SW480 (cell line): ENCODE data around the gene CCKAR.

Source experiments
- DNase-seq: peaks from one replicate; pipeline ENCODE4 v3.0.0-alpha.2; 2016; ENCODE audit warnings: low spot score

CCKAR gene

DNA sequence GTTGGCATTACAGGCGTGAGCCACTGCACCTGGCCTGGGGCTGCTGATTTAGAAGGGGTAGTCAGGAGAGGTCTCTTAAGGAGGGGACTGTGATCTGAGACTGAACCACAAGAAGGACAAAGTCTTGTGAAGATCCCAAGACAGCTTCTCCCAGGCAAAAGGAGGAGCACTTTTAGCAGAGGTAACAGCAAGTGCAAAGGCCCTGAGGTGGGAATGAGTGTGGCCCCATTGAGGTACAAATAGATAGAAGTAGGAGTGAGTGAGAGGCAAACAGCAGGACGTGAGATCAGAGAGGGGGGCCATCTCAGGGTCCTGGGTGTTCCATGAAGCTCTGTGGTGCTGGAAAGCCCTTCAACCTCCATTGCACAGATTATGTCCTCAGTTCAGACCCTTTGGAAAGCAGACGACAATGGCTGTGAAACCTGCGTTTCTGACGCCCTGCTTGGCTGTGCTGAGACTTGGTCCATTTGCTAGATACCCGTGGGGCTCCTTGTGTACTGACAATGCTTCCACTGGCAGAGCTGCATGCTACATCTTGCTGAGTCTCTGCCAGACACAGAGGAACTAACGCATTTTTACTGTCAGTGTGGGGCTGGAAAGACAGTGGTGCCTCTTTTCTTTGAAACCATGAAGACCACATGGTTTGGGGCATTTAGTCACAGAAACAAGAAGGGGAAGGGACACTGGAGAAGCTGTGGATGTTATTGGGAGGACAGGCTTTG, 1.3 kb upstream of the CCKAR start:
- DNase-seq: no peak

DNA sequence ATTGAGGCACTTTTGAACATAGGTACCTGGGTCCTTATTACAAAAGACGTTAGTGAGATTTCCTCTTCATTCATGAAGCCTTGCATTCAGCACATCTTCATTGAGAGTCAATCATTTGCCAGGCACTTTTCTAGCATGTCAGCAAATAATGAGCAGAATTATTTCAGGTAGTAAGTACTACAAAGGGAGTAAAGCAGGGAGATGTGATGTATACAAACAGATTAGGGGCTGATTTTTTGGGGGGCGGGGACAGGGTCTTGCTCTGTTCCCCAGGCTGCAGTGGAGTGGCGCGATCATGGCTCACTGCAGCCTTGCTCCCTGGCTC, 638 bp upstream of the CCKAR start:
- DNase-seq: no peak

DNA sequence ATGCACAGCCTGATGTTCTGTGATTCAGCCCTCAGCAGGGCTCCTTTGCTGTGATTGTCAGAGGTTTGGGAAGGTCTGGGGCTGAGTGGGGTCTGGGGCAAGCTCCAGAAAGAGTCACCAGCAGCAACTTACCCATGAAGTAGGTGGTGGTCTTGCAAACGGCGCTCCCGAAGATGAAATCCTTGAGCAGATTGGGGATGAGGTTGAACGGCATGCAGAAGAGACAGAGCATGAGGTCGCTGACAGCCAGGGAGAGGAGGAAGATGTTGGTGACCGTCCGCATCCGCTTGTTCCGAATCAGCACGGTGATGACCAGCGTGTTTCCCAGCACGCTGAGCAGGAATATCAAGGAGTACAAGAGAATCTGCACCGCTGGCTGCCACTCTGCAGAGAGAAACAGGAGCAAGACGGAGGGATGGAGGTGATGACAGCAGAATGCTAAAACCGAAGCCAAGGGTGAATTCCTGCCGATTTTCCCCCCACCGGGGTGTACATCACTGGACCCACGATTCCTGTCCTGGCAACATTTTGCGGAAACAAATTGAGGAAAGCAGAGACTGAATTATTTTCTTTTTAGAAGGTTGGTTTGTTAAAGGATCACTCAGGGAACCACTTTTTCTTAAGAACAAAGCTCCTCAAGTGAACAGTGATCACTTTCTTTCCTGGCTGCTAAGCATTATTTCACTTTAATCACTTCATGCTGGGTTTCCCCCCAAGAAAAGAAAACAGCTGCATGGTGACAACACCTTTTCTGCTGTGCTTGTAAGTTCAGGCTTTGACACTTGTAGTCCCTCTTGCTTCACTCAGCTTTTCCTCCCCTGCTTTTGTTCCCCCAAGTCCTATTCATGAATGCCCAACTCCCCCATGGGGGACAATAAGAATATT, 941 bp downstream of the CCKAR start:
- DNase-seq: no peak

DNA sequence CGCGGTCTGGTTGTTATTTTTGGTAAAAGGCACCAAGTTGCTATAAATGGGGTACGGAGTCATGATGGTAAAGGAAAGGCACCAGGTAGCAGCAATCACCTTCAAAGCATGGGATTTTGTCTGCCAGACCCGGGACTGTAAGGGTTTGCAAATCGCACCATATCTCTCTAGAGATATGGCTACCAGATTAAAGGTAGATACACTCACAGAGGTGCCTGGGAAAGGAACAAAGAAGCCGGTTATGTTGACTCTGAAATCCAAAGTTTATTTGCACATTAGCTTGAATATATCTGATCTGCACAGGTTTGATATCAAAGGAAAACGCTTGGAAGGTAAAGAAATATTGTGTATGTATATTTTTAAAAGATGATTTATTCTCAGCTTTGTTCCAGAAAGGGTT, 4.6 kb downstream of the CCKAR start:
- no peak for DNase-seq

DNA sequence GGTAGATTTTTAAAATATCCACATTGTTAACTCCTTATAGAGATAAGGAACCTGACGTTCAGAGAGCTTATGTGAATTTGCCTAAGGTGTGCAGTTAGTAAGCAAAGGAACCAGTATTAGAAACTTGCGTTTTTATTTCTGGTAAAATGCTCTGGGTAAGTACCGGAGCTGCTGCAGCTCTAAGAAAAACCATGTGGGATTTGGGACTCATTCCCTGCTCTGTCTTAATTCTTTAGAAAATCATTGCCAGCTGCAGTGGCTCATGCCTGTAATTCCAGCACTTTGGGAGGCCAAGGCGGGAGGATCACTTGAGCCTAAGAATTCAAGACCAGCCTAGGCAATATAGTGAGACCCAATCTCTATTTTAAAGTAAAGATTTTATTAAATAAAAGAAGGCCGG, 5.8 kb downstream of the CCKAR start:
- DNase-seq: no peak

DNA sequence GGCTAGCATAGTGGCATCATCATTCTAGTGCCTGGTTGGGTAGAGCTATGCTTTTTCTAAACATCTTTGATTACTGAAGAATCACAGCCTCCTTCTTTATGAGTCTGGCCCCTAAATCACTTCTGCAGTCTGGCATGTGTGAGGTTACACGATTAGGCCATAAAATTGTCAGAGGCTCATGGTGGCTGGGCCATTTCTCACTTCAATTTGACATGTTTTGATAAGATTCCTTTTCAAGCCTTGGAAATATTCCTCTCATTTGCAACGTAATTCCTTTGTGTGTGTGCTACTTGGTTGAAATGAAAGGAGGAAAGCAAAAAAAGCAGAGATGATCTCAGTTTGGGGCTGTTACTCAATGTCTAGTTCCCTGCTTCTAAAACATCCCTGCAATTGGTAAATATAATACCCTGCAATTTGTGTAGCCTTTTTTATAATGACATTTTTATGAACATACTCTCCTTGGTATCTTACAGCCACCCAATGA, 6.2 kb downstream of the CCKAR start:
- DNase-seq: no peak

DNA sequence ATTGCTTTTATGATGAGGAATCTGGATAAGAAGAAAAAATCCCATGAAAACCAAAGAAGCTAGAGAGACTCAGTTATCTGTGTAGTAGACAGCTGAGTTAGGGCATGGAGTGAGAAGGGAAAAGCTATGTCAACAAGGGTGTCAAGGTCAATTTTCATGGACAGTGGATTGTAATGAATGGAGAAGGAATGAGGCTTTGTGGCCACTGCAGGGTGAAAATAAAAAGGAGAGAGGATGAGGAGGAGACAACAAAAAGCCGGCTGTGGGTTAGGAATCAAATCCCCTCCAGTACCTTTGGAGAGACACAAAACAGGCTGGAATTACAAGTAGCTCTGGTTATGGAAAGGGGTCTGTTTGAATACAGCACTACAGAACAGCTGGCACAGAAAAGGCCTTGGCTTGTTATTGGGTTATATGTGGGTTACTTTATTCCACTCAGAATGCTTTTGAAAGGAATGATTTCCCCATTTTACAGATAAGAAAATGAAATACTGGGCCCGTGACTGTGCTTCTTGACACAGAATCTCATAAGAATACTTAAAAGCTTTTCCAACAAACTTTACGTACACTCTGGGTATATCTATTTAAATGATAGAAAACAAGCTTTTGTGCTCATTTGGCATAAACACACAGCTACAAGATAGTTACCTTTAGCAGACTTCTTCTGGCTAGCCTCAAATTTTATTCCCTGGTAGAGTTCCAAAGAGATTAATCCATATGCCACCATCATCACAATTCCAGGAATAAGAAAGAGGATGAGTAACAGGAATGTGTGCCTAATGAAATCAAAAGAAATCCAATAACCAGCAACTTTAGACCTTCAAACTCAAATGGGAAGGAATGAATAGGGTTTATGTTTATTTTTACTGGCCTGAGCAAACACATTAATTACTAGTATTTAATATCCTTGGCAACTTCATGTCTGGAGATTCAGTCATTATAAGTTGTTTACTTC, 7.5 kb downstream of the CCKAR start:
- DNase-seq: no peak

DNA sequence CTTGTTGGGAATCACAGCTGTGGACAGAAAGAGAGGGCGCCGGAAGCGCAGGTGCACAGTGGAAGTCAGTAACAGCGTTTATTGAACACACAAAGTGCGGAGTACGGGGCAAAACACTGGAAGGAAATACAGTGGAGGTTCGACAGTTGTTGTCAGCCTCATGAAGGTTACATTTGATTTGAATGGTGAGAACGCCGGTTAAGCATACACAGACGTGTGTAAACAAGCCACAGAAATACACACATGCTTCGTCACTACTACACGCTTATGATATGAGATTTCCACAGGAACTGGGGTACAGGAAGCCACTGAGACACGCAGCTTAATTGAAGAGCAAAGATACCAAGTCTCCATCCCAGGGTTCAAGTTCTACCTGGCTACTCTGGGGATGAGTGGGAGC, 12.0 kb downstream of the CCKAR start:
- no peak for DNase-seq

DNA sequence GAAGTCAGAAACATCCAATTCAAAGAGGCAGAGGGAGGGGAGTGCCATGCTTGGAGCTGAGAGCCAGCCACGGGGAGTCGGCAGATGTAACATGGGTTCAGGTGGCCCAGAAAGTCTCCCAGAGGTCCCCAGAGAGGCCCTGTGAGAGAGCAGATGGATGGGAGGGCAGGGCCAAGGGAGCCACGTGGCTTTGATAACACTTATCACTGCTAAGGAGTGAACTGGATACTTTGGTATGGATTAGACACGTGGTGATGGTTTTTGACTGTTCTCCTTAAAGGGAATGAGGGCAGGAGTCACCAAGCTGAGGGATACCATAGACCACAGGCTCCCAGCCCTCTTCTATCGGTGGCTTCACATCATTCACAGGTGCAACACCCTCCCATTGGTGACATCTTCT, 13.7 kb downstream of the CCKAR start:
- no peak for DNase-seq

DNA sequence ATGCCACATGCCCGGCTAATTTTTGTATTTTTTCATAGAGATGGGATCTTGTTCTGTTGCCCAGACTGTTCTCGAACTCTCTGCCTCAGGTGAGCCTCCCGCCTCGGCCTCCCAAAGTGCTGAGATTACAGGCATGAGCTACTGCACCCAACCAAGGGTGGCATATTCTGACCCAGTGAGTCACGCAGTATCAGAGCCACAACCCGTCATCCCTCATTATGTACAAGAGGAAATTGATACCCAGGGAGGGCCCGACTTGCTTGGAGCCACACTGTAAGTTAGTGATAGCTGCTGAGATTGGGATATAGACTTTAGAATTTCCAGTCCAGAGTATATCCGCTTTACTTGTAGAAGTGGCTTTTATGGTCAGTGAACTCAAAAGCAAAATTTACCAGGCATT, 14.6 kb downstream of the CCKAR start:
- no peak for DNase-seq

DNA sequence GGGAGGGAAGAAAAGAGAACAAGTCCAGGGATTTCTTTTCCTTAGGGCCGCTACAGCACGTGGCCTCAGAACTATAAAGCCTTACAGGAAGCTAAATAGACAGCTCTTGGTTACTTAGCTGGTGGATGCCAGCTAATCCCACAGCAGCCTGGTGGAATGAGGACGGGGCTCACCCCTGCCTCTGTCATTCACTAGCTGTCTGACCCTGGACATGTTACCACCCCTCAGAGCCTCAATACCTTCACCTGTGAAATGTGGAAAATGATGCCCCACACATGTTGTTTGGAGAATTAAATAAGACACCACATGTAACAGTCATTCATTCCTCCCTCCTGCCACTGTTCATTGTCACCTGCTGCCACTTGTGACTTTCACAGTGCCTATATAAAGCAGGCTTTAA, 15.7 kb downstream of the CCKAR start:
- no peak for DNase-seq

DNA sequence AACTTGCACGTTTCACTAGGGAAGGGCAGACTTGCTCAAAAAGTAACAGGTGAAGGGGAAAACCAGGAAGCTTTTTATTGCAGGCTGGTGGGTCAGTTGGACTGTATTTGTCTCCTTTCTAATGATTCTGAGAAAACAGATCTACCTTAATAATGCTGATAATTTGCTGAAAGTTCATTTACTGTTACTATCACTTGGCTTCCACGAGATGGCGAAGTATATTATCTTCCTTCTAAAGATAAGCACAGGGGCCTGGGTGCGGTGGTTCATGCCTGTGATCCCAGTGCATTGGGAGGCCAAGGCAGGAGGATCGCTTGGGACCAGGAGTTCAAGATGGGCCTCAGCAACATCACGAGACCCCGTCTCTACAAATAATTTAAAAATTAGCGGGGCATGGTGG, 16.4 kb downstream of the CCKAR start:
- no peak for DNase-seq

DNA sequence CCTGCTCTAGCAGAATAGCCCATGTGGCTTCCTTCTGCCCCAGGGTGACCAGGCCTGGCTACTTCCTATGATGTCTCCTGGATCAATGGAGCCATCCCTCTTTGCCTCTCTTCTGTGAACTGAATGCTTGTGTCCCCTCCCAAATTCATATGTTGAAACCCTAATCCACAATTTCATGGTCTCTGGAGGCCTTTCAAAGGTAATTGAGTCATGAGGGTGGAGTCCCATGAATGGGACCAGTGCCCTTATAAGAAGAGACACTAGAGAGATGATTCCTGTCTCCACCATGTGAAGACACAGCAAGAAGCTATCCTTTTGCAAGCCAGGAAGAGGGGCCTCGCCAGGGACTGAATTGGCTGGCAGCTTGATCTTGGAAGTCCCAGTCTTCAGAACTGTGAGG, 18.4 kb downstream of the CCKAR start:
- DNase-seq: no peak

DNA sequence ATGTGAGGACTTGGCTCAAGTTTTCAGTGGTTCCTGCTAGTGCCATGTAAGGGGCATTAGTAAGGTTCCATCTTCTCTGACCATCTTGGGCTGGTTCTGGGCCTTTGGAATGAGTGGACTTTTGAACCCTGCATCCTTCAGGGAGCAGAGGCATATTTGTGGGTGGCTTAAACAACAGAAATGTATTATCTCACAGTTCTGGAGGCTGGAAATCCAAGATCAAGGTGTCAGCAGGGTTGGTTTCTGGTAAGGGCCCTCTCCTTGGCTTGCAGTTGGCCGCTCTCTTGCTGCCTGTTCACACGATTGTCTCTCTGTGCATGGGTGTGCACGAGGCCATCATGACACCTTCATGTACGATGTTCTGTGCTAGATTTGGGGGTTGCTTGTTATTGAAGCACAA, 21.3 kb downstream of the CCKAR start:
- no peak for DNase-seq

DNA sequence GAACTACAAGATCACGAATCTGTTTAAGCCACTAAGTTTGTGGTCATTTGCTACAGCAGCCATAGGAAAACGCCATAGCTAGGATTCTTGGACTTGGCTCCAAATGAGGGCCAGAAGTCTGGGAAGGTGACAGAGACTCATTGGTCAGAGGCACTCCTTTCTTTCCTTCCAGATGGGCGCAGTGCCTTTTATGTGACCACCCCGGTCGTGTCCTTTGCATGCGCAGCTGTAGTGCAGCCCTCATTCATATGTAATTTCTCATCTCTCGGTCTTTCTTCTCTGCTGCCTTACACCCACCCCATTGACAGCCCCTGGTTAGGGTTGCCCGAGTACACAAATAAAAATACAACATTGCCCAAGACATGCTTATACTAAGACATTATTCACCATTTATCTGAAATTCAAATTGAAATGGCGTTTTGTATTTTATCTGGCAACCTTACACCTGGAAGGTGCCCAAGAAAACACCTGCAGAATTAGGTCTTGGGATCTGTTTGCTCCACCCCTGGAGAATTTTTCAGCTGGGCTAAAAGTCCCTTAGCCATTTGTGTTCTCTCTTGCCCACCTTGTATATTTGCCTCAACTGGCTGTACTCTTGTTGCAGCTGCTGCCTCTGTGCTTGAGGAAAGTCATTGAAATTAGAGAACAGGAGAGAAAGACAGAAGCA, 21.9 kb downstream of the CCKAR start:
- no peak for DNase-seq

DNA sequence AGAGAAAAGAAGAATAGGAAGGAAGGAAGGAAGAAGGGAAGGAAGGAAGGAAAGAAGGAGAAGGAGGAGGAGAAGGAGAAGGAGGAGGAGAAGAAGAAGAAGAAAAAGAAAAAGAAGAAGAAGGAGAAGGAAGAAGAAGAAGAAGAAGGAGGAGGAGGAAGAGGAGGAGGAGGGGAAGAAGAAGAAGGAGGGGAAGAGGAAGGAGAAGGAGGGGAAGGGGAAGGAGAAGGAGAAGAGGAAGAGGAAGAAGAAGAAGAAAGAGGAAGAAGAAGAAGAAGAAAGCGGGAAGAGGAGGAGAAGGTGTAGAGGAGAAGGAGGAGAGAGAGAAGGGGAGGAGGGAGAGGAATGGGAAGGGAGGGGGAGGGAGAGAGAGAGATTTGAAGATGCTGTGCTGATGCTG, 22.6 kb downstream of the CCKAR start:
- DNase-seq: no peak

DNA sequence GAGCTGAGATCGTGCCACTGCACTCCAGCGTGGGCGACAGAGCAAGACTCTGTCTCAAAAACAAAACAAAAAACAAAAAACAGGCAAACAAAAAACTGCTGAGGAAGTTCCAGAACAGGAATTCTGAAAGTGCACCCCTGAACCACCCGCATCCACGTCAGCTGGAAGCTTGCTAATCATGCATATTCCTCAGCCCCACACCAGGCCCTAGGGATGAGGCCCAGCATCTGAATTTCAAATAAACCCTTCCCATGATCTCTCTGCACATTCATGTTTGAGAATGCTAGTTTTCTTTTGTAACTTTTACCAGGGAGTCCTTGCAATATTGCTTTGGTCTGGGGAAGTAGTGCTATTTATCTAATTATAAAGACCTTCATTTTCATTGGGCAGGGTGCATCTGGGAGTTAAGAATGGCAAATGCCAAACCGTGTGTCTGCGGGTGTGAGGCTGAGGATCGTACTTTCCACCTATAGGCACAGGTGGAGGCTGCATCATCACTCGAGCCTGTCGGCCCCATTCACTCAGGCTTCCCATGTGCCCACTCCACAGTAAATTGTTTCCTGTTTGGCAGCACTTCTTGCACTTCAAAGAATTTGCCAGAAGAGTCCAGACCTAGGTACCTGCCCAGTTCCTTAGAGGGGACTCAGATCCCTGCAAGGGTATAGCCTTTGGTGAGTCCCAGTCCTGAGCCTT, 23.6 kb downstream of the CCKAR start:
- no peak for DNase-seq

DNA sequence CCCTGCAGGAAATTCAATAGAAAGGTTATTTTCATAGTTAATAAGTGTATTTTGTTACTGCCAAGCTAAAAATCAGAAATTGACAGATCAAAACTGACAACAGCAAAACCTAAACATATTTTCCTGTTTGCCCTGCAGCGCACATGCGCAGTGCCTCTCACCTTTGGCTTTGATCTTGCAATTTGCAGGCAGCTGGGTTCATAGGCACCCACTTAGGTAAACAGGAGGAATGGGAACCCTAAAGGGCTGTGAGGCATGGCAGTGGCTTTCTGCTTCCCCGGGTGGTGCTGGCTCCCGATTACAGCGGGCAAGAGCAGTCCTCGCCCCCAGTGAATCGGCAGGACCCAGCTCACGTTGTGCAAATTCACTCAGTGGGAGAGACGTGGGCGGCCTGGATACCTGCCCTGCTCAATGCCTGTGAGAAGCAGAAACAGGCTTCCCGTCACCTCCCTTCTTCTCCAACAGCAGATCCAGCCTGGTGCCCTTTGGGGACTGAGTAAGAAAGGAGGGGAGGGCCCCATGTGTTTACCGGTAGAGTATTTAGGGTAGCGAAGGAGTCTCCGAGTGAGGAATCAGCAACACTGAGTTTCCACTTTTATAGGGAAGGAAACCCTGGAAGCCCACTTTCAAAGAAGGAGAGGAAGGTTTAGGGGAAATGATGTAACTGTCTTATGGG, 25.7 kb downstream of the CCKAR start:
- no peak for DNase-seq

DNA sequence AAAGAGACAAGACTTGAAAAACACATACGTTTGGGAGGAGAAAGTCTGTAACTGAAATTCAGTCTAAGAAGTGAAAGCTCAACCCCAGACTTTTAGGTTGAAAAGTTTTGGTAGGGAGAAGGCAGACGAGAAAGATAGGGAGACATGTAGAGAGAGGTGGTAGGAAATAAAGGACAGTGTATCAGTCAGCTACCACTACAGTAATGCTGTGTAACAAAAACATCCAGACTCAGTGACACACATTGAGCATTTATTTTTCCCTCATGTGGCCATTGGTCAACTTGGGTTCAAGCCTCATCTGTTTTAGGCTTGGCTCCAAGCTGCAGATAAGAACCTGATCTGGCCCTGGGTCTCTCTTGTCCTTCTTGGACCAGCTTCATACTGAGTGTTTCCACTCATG, 26.9 kb downstream of the CCKAR start:
- no peak for DNase-seq

DNA sequence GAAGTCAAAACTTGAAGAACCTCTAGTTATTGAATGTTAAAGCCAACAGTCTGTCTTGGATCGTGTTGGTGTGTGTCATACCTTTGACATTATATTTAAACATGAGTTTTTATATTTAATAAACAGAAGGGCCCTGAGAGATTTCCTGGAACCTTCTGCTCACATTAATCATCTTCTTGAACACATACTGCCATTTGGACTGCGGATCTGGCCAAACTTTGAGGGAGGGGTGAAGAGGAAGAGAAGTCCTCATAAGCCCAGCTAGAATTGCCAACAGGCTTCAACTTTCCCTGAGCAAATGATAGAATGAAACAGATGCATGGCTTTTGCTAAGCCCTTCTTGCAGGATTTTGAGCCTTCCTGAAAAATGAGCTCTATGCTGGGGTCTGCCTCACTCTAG, 27.4 kb downstream of the CCKAR start:
- no peak for DNase-seq
